Omental fat pad (tissue), 4 donors: ENCODE measurements around the gene DCBLD2. TPM values are rescaled to one million over a fixed set of nuclear protein-coding genes. Genes with fewer than 3 reads are reported as not detected.

Source experiments
- ATAC-seq: fragments of 150-250 bp; one replicate; pipeline ENCODE4 v1.9.1; 2016; ENCODE audit warnings: mild to moderate bottlenecking, moderate library complexity; ENCODE audit not compliant: low FRiP score
- DNase-seq: peaks from one replicate; pipeline ENCODE4 v3.0.0-alpha.2; 2019; ENCODE audit warnings: low spot score
- total RNA-seq, 4 donors: library from RNA; depleted of rRNA; stranded (reverse); fragments of >200 nt; gene quantifications; one replicate each; pipeline ENCODE4 v1.1.0, GENCODE V29; 2016
- TF ChIP-seq, protein P1 (sequence below), 3 donors: fragments of 450-650 bp; IDR thresholded peaks; one replicate each; pipeline ENCODE4 v1.5.1; 2016 to 2017; ENCODE audit warnings: antibody characterized with exemption in 3 of 3, mild to moderate bottlenecking in 3 of 3, moderate library complexity in 2 of 3

Gene DCBLD2
- total RNA-seq, 4 donors from 2014 or later: 25.5 to 40.1 (median 33.0) TPM

DNA sequence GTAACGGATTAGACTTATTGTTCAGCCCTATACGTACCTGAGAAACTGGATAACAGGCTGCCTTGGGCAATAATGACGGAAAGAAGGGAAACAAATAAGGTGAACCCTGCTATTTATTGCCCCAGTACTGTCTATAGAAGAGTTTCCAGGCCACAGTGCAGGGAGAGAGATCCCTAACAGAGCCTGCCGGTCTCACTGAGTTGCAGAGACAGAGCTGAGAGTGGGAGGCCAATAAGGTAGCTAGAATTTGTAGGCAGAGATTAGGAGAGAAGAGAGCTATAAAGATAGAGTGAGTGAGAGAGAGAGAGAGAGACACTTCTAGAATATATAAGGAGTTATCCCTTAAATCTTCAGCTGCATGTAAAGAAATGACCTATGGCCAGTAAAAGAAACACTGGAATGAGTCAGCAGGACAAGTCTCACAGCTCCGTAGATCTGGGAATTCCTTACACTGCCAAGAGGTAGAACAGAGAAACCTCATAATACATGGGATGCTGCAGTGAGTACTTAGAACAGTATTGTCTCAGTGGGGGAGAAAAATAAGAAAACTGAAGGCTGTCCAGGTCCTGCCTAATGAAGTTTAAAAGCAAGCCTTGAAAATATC lies 86.6 kb downstream of the DCBLD2 start:
- DNase-seq (no peak), ATAC-seq (no peak)
- TF ChIP-seq, protein P1, sequence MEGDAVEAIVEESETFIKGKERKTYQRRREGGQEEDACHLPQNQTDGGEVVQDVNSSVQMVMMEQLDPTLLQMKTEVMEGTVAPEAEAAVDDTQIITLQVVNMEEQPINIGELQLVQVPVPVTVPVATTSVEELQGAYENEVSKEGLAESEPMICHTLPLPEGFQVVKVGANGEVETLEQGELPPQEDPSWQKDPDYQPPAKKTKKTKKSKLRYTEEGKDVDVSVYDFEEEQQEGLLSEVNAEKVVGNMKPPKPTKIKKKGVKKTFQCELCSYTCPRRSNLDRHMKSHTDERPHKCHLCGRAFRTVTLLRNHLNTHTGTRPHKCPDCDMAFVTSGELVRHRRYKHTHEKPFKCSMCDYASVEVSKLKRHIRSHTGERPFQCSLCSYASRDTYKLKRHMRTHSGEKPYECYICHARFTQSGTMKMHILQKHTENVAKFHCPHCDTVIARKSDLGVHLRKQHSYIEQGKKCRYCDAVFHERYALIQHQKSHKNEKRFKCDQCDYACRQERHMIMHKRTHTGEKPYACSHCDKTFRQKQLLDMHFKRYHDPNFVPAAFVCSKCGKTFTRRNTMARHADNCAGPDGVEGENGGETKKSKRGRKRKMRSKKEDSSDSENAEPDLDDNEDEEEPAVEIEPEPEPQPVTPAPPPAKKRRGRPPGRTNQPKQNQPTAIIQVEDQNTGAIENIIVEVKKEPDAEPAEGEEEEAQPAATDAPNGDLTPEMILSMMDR (IDR thresholded peaks at IDR 0.05): no peak

DNA sequence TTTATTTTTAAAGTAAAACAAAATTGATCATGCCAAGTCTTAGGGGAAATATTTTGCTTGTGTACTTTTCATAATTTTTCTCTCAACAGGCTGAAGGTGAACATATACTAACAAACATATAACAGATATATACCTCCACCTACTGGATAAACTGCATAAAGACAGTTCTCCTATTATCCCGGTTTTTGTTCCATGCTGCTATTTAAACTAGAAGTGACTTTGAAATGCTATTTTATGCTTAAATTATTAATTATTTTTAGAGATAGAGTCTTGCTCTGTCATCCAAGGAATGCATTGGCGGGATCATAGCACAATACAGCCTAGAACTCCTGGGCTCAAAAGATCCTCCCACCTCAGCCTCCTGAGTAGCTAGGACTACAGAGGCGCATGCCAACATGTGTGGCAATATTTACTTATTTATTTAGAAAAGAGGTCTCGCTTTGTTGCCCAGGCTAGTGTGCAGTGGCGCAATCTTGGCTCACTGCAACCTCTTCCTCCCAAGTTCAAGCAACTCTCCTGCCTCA lies 88.6 kb downstream of the DCBLD2 start:
- no peak for DNase-seq
- no peak for ATAC-seq
- TF ChIP-seq, protein P1 (IDR thresholded peaks at IDR 0.05): no peak

DNA sequence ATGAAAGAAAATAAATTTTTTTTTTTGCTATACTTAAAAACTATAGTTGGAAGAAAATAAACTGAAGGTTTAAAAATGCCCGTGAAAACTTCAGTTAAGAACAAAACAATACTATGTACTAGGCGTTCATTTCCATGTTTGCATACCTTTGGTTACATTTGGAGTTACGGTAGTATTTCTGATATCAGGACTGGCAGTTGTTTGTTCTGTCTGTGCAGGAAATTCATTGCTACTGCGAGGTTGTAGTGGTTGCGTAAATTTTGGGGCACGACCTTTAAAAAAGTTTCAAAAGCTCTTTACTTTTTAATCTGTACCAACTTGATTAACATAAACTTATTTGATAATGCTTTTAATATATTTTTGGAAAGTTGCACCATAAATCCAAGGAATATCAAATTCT lies 90.4 kb downstream of the DCBLD2 start:
- ATAC-seq (no peak), DNase-seq (no peak)
- TF ChIP-seq, protein P1 (IDR thresholded peaks at IDR 0.05): no peak

DNA sequence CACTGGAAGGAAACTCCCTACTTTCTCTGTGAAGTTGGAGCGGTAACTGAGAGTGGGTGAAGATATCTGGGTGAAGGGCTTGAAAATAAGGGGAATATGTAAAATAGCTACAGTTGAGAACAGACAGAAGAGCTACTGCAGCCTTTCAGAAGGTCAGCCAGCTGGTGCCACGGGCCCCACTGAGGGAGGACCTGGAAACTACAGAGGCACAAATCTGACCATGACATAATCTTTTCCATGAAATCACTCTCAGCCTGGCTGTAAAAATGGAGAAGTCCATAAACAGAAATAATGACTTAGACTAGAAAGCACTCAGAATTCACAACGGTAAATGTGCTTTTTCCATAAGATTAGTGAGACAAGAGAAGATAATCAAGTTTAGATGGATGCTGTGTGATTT lies 91.9 kb downstream of the DCBLD2 start:
- ATAC-seq (no peak), DNase-seq (no peak)
- TF ChIP-seq, protein P1 (IDR thresholded peaks at IDR 0.05): no peak

DNA sequence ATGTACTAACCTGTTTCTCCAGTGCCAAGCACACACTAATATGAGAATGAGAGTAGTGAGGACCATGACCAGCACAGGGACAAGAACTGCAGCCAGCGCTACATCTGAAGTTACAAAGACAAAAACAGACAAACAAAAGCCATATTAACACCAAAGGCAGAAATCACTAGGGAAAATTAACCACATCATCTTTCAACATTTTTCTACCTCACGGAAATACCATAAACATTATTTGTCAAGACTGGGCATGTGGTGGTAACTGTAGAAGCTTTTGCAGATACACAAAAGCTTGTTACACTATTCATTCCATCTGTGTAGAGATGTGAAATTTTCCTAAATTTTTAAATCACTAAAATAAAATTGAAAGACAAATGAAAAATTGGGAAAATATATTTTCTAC lies 93.4 kb downstream of the DCBLD2 start:
- DNase-seq (no peak), ATAC-seq (no peak)
- TF ChIP-seq, protein P1 (IDR thresholded peaks at IDR 0.05): no peak

DNA sequence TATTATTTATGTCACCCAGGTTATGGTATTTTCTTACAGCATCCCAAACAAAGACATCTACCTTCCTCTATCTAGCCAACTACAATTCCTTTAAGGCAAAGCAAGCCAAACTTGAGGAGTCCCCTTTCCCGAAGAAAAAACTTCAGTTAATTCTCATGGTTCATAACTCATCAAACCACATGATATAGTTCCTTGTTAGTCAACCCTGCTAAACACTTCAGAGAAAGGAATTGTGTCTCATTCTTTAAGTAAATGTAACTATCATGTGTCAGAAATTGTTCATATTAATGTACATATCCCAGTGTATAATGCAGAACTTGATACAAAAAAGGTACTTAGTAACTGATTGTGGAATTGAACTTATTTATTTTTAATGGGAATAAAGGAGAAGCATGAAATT lies 93.9 kb downstream of the DCBLD2 start:
- TF ChIP-seq, protein P1 (IDR thresholded peaks at IDR 0.05): no peak
- no peak for ATAC-seq
- no peak for DNase-seq

DNA sequence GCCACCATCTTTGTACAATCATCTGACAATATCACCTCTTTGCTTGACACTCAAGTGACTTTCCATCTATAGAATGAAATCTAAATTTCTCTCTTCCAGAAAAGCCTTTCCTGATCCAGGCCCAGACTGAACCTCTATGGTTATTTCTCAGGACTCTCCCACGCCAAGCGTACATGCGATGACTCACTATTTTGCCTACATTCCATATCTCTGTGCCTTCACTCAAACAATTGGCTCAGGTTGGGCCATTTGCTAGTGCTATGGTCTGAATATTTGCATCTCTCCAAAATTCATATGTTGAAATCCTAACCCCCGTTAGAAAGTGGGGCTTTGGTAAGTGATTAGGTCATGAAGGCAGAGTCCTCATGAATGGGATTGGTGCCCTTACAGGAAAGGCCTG lies 94.5 kb downstream of the DCBLD2 start:
- ATAC-seq: no peak
- DNase-seq: no peak
- TF ChIP-seq, protein P1 (IDR thresholded peaks at IDR 0.05): no peak
